Stimulated activated CD4-positive, alpha-beta T cell treated with anti-CD3 and anti-CD28 coated beads, Interleukin-4, amount 100 ng/mL, for 48 hours (primary cell): ENCODE data around the gene TGOLN2.
"Not testable (repeated sequence)": the region's sequence is repeated elsewhere in the genome, so short reads cannot be mapped to it uniquely, and the experiment has no call there.

Experiments used
- DNase-seq, 2 donors: peaks; one replicate each; pipeline ENCODE4 v3.0.0-alpha.2; 2020; ENCODE audit warnings: low read depth in 2 of 2

TGOLN2 gene

GRCh38 chr2:85327822-85328617, at the start of gene TGOLN2:
Gene TGOLN2, minus strand, starts transcription at chr2:85327989. Its CDS starts 27 bp downstream, at chr2:85327962.
- peak; percentile 91 to 94 for DNase-seq

GRCh38 chr2:85377083-85377482, 49.3 kb upstream of the TGOLN2 start:
- no peak for DNase-seq

DNA sequence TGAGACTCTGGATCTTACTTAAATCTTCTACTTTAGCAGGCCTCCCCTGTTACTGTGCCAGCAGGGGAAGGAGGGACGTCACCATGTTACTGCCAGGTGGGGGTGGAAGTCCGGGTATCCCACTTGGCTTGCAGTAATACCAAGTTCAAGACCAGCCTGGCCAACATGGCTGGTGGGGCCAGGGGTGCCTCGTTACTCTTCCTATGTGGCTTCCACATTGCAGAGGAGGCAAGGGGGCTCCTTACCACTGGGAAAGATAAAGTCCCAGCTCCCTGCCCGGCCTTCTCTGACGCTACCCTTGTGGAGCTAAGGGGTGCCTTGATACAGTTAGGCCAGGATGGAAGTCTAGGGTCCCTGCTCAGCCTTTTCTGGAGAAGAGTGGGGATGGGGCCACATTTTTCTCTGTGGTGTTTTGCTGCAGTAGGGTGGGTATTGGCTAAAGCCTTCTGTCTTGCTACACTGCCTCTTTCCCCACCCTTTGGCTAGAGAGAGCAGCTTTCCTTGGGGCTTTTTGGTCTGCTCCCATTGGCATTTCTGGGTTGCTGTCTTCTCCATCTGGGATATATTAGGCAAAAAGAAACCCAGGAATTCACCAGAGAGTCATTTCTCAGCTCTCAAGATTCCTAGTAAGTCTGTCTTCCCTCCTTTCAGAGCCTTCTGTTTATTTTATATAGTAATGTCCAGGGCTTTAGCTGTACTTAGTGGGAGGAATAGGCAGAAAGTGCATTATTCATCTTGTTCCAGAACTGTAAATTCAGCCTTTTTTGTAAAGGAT, 48.7 kb upstream of the TGOLN2 start:
- DNase-seq = no peak

GRCh38 chr2:85371045-85371444, 43.3 kb upstream of the TGOLN2 start:
- DNase-seq = no peak

- DNase-seq = no peak
These were observed 41.7 kb upstream of the TGOLN2 start for GRCh38 chr2:85369500-85369899.

GRCh38 chr2:85368921-85369320, 41.1 kb upstream of the TGOLN2 start:
- DNase-seq = no peak

GRCh38 chr2:85367180-85367579, 39.4 kb upstream of the TGOLN2 start:
- DNase-seq = no peak

GRCh38 chr2:85362653-85363387, 35.0 kb upstream of the TGOLN2 start:
- DNase-seq = not testable (repeated sequence)

DNA sequence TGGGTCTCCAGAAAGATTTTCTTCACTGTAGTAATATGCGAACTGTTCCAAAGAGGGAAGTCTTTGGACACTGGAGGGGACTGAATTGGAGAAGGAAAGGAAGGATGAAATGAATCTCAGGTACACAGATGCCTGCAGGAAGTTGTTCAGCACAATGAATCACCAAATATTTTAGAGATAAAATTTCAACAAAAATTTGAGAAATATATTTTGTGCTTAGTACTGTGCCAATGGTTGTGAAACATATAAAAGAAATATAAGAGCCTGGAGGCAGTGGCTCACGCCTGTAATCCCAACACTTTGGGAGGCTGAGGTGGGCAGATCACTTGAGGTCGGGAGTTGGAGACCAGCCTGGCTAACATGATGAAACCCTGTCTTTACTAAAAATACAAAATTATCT, 29.9 kb upstream of the TGOLN2 start:
- no peak for DNase-seq

DNA sequence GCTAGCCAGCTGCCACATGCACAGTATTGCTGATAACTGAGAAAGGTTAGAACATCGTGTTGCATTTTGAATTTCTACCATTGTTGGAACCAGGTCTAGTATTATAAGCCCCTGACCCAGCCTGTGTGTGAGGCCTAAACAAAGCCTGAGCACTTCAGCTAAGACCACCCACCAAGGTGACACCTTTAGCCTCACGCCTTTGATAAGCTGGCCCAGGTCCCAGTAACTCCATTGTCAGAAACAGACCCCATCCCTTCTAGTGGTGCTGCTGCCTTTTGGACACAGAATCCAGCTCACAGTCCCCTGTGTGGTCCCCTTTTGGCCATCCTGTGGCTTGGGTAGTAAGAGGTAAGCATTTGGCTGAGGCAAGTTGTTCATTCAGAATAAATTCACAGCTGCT, 28.4 kb upstream of the TGOLN2 start:
- no peak for DNase-seq

- DNase-seq = no peak
These were observed 27.7 kb upstream of the TGOLN2 start for GRCh38 chr2:85355521-85355920.

GRCh38 chr2:85355073-85355410, 27.3 kb upstream of the TGOLN2 start:
- DNase-seq = no peak

GRCh38 chr2:85354286-85355072, 26.7 kb upstream of the TGOLN2 start, which contains the start of the genes ELMOD3 and RETSAT:
Gene ELMOD3, plus strand, starts transcription at chr2:85354769. Its CDS starts 2,430 bp downstream, at chr2:85357199.
Gene RETSAT, minus strand, starts transcription at chr2:85354528. Its CDS starts 21 bp downstream, at chr2:85354507.
- peak; percentile 91 to 96 for DNase-seq

DNA sequence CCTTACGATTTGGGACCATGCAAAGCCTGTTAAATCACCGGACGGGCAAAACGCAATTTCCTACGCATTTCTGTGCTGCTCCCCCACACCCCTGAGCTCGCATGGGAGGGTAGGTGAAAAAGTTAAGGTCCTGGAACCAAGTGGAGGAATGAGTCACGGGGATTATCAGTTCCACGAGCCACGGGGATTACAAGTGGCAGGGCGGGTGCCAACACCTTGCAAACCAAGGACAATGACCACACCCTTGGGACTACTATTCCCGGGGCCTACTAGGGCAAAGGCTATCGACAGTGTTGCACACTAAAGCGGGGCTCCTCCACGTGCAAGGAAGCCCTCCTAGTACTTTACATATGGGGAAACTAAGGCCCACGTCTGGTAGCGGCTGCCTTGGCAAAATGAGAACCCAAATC, 26.1 kb upstream of the TGOLN2 start:
- no peak for DNase-seq

- DNase-seq = no peak
These were observed 19.8 kb upstream of the TGOLN2 start for GRCh38 chr2:85347599-85347998.

- no peak for DNase-seq
These were observed 16.7 kb upstream of the TGOLN2 start for GRCh38 chr2:85344356-85344954.

DNA sequence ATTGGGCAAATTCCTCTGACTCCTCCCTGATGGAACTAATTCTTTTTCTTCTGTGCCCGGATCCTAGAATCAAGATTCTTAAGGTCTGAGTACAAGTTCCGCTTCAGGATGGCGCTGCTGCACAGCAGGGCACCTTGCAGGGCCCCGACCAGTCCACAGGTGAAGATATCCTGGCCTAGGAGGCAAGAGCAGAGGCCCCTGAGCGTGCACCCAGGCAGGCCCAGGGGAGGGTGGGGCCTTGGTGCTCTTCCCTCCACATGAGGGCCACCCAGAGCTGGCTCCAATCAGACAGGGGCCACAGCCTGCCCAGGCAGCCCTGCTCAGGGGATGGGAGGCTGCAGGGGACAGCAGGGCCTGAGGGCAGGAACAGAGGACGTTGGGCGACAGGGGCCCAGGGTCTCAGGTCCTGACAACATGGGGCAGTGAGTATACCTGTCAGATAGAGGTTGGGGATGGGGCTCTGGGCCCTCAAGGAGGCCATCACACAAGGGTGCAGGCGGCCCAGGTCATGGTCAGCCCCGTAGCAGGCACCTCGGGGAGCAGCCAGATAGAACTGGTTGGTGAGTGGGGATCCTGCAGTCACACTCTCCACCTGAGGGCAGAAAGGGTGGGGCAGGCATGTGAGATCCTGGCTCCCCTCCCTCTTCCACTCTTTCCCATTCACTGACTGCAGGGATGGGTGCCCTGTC, 15.6 kb upstream of the TGOLN2 start:
- DNase-seq = not testable (repeated sequence)

GRCh38 chr2:85342156-85342555, 14.4 kb upstream of the TGOLN2 start:
- DNase-seq = no peak

- no peak for DNase-seq
These were observed 13.7 kb upstream of the TGOLN2 start for GRCh38 chr2:85341269-85342029.
